ENCODE data around the gene PLXNB2.

DNA sequence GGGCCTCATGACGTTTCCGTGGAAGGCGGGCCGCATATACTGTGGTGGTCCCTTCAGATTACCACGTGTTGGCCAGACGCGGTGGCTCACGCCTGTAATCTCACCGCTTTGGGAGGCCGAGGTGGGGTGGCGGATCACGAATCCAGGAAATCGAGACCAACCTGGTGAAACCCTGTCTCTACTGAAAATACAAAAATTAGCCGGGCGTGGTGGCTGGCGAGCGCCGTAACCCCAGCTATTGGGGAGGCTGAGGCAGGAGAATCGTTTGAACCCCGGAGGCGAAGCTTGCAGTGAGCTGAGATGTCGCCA, 20.2 kb upstream of the PLXNB2 start:
- TF ChIP-seq POLR2A (IDR thresholded peaks at IDR 0.05; ENCODE audit: low read depth, low read length) (no peak), TAF1 (IDR thresholded peaks at IDR 0.05; ENCODE audit: low read depth, low read length) (no peak), SPI1 (IDR thresholded peaks at IDR 0.05; ENCODE audit: low read depth, low read length) (no peak)

Data from GM12891 (cell line).